NCI-H69 (cell line): ENCODE measurements around the gene P2RX2.

ENCODE experiments used
- DNase-seq: peaks from one replicate; lab custom pipeline; 2025; lab: John Stamatoyannopoulos, UW

The P2RX2 gene

DNA sequence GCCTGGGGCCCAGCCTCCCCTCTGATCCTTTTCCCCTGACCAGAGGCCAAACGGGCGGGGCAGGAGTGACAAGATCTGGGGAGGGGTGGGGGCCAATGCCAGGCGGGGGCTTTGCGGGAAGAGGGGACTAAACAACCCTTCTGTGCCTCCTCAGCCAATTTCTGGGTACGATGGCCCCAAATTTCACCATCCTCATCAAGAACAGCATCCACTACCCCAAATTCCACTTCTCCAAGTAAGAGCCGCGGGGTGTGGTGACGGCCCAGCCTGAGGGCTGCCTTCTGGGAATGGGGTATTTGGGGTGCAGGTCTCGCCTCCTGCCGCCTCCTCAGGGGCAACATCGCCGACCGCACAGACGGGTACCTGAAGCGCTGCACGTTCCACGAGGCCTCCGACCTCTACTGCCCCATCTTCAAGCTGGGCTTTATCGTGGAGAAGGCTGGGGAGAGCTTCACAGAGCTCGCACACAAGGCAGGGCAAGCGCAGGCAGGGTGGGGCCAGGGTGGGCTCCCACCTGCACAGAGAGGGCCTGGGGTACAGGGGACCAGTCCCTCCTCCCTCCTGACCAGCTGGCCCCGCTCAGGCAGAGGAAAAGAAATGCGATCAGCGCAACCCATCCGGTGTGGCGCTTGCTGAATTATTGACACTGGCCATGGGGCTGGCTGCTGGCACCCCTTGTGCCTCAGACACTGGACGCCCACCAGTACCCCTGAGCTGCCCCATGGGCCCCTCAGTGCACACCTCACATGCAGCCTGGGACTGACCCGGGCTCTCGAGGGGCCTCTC, 1.7 kb downstream of the P2RX2 start:
- peak; percentile 45 for DNase-seq

- DNase-seq: peak; percentile 41
Measured at GRCh38 chr12:132620899-132621656, 2.5 kb downstream of the P2RX2 start.

DNA sequence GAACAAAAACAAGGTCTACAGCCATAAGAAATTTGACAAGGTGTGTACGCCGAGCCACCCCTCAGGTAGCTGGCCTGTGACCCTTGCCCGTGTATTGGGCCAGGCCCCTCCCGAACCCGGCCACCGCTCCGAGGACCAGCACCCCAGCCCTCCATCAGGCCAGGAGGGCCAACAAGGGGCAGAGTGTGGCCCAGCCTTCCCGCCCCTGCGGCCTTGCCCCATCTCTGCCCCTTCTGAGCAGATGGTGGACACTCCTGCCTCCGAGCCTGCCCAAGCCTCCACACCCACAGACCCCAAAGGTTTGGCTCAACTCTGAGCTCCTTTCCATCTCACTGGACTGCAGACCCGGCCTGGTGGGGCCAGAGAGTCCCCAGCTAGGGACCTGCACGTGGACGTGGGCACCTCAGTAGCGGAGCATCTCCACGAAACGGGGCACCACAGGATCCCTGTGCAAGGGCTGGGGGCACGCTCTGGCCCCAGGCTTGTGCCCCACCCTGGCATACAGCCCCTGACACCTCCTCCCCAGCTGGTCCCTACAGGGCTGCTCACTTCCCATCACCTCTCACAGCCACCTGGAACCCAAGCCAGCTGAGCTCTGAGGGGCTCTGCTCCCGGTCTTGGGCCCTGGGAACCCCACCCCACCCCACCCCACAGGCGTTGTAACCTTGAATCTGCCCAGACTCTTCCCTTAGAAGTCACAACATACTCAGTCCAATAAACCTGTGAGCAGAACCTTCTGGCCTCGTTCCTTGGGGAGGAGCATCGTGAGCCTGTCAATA, 3.3 kb downstream of the P2RX2 start:
- DNase-seq: no peak

- peak; percentile 47 for DNase-seq
Measured at GRCh38 chr12:132622437-132623071, 4.0 kb downstream of the P2RX2 start.

- no peak for DNase-seq
Measured at GRCh38 chr12:132623072-132623869, 4.7 kb downstream of the P2RX2 start.

GRCh38 chr12:132624186-132624855, 5.7 kb downstream of the P2RX2 start:
- no peak for DNase-seq

- no peak for DNase-seq
Measured at GRCh38 chr12:132624910-132625630, 6.5 kb downstream of the P2RX2 start.

GRCh38 chr12:132625731-132626430, 7.3 kb downstream of the P2RX2 start:
- no peak for DNase-seq

- DNase-seq: no peak
Measured at GRCh38 chr12:132629330-132629729, 10.8 kb downstream of the P2RX2 start.

DNA sequence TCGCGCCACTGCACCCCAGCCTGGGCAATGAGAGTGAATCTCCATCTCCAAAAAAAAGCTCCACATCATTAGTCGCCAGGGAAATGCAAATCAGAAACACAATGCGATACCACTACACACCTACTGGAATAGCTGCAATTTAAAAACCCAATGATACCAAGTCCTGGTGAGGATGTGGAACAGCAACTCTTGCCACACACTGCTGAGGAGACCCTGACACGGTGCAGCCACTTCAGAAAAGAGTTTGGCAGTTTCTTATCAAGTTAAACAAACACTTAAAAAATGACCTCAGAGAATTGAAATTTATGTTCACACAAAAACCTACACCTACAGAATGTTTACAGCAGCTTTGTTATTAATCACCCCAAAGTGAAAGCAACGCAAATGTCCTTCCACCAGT, 12.1 kb downstream of the P2RX2 start:
- no peak for DNase-seq

- DNase-seq: no peak
Measured at GRCh38 chr12:132631666-132632065, 13.1 kb downstream of the P2RX2 start.

GRCh38 chr12:132632521-132633228, 14.1 kb downstream of the P2RX2 start:
- no peak for DNase-seq

DNA sequence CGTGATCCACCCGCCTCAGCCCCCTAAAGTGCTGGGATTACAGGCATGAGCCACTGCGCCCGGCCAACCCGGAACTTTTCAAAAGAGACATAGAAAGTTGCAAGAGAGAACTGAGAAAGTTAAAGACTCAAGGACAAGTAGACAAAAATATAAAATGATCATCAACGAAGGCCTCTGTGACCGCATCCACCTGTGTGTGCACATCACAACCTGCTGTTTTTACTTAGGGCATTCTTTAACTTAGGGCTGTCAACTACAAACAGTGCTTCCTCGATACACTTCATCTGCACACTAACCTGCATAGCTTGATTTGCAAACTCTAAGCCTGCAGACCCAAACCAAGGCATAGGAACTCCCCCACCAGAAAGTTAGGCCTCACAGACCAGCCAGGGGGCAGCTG, 14.8 kb downstream of the P2RX2 start:
- no peak for DNase-seq

DNA sequence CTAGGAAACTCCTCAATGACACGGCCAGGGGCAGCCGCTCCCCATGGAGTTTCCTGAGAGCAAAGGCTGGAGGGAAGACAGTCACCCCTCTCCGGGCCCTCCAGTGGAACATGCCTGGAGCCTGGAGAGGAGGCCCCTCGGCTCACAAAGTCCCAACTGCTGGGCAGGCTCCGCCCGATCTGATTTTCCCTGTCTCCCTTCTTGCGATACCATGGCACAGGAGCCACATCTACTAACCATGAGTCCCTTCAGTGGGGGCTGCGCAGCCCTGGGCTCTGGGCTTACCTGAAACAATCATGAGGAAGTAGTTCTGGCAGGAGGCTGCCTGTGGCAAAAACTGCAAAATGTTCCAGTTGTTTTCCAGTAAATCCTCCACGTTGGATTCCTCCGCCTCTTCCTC, 15.3 kb downstream of the P2RX2 start:
- DNase-seq: no peak

DNA sequence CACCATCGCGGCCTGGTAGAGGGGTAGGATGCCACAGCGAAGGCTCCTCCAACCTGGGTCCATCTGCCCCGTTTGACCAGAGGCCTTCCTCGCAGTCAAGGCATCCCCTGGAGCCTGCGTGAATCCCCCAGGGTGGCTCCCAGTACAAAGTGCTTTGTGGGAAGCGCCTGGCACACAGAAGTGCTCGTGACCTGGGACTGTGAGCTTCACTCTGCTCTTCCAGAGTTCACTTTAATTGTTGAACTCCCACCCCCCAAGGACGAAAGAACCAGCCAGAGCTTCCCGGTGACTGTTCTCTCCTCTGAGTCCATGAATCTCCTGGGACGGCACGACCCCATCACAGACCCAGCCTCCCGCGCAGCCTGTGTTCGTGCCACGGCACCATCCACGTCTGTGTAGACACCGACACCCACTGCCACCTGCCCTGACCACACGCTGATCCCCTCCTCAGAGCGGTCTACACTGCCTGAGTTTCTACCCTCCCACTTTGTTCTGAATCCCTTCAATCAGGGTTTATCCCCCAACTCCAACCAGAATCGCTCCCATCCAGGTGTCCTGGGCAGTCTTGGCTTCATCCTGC, 15.9 kb downstream of the P2RX2 start:
- DNase-seq: no peak

DNA sequence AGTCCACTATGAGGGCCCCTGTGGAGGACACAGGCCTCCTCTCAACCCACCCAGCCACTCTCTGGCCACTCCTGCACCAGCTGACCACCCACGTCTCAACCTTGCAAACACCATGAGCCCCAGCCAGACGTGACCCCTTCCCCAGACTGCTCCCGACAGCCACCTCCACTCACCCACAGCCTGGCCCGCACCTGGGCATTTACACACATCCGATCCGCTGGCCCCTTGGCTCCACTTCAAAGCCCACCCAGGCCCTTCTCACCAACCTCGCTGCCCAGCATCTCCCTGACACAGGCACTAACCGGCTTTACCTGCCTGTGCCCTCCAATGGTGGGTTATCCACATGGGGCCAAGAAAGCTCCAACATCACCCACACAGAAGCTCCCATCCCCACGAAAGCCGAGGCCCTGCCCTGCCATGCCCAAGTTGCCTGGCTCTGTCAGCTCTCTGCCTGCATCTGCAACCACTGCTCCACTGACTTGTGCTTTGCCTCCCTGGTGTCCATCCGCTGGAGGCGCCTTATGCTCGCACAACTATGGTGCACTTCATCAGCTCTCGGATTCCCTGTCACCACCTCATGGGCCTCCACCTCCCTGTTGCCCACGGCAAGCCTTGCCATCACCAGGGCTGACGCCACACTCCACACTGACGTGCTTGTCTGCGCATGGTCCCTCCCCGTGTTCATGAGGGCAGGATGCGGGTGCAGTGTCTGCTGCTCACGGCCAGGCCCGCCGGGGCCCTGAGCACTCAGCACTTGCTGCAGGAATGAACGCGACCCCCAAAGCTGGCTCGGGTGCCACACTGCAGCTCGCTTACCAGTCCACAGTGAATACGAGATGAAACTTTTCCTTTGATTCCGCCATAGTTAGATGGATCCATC, 16.7 kb downstream of the P2RX2 start:
- DNase-seq: no peak

DNA sequence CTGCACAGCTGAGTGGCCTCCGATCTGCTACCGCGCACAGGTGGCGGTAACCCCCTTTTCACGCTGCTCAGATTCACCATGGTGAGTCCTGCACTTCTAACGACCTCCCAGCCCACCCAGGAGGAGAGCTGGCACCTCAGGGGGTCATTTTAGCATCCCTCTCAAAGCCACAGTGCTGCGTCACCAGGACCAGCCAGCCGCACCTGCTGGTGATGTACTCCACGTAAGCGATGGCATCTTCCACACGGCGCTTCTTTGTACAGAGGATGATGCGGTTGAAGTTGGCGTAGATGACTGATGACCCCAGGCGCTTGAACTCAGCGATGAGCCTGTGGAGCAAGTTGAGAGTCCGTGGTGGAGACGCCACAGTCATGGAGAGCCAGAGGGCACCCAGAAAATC, 19.2 kb downstream of the P2RX2 start:
- no peak for DNase-seq
